HG03097 (cell line): ENCODE measurements around the gene PIR.

ENCODE experiments used
- ATAC-seq: cut with Tn5 transposase; IDR thresholded peaks from one replicate; pipeline ENCODE4 v1.9.1; 2021; ENCODE audit not compliant: unreplicated experiment, low FRiP score

Gene PIR

GRCh38 chrX:15418707-15419181 is 74.4 kb downstream of the PIR start:
- ATAC-seq, result no peak

- ATAC-seq, result no peak
Measured at GRCh38 chrX:15418041-15418706, 75.0 kb downstream of the PIR start.

- ATAC-seq, result no peak
Measured at GRCh38 chrX:15416133-15416993, 76.8 kb downstream of the PIR start.

- ATAC-seq, result no peak
Measured at GRCh38 chrX:15413101-15413500, 80.0 kb downstream of the PIR start.

GRCh38 chrX:15410947-15411346 is 82.2 kb downstream of the PIR start:
- no peak for ATAC-seq

- no peak for ATAC-seq
Measured at GRCh38 chrX:15410430-15410829, 82.7 kb downstream of the PIR start.

GRCh38 chrX:15405846-15406245 is 87.3 kb downstream of the PIR start:
- no peak for ATAC-seq

GRCh38 chrX:15404401-15405096 is 88.6 kb downstream of the PIR start:
- ATAC-seq, result no peak

- ATAC-seq, result no peak
Measured at GRCh38 chrX:15401378-15401777, 91.8 kb downstream of the PIR start.

GRCh38 chrX:15399962-15400391 is 93.2 kb downstream of the PIR start:
- ATAC-seq, result no peak

GRCh38 chrX:15398874-15399273 is 94.3 kb downstream of the PIR start:
- no peak for ATAC-seq

GRCh38 chrX:15395789-15396188 is 97.3 kb downstream of the PIR start:
- no peak for ATAC-seq

- ATAC-seq, result no peak
Measured at GRCh38 chrX:15391850-15392249, 101.3 kb downstream of the PIR start.

GRCh38 chrX:15384304-15384703 is 108.8 kb downstream of the PIR start, which contains the start of gene VEGFD:
Gene VEGFD, minus strand, starts transcription at chrX:15384413. Its CDS starts 467 bp downstream, at chrX:15383946.
- ATAC-seq, result no peak

GRCh38 chrX:15382813-15383212 is 110.3 kb downstream of the PIR start:
- no peak for ATAC-seq

GRCh38 chrX:15376956-15377355 is 116.2 kb downstream of the PIR start:
- no peak for ATAC-seq

- ATAC-seq, result no peak
Measured at GRCh38 chrX:15373976-15374375, 119.2 kb downstream of the PIR start.

- ATAC-seq, result no peak
Measured at GRCh38 chrX:15366506-15367352, 126.4 kb downstream of the PIR start.

GRCh38 chrX:15359701-15360100 is 133.4 kb downstream of the PIR start:
- no peak for ATAC-seq

GRCh38 chrX:15358533-15358932 is 134.6 kb downstream of the PIR start:
- ATAC-seq, result no peak
